H9 (cell line): Measurements from ENCODE around the gene WDR70. TPM values are rescaled to one million over a fixed set of nuclear protein-coding genes. Genes with fewer than 3 reads are reported as not detected.

Source experiments
- DNase-seq: peaks from one replicate; pipeline ENCODE4 v3.0.0-alpha.2; 2017
- H2AFZ ChIP-seq: one replicate; pipeline ENCODE4 v1.6.1; 2013; ENCODE audit warnings: mild to moderate bottlenecking, low read length, control low read depth, moderate library complexity
- H2AK5ac ChIP-seq: 2 replicates; pipeline ENCODE4 v1.6.1; 2013; ENCODE audit warnings: low read length, control low read depth, mixed read lengths; ENCODE audit not compliant: insufficient read length
- H2BK120ac ChIP-seq: one replicate; pipeline ENCODE4 v1.6.1; 2013; ENCODE audit warnings: low read depth, mild to moderate bottlenecking, low read length, control low read depth, inconsistent platforms; ENCODE audit not compliant: poor library complexity, severe bottlenecking
- H2BK12ac ChIP-seq: 2 replicates; pipeline ENCODE4 v1.6.1; 2013; ENCODE audit warnings: low read length, control low read depth, mixed read lengths, low read depth; ENCODE audit not compliant: insufficient read length
- H2BK15ac ChIP-seq: 2 replicates; pipeline ENCODE4 v1.6.1; 2013; ENCODE audit warnings: low read depth, low read length, control low read depth
- H2BK20ac ChIP-seq: one replicate; pipeline ENCODE4 v1.6.1; 2013; ENCODE audit warnings: low read depth, mild to moderate bottlenecking, low read length, control low read depth, inconsistent platforms; ENCODE audit not compliant: poor library complexity, severe bottlenecking
- H2BK5ac ChIP-seq: 2 replicates; pipeline ENCODE4 v1.6.1; 2013; ENCODE audit warnings: low read length, control low read depth, mixed read lengths; ENCODE audit not compliant: insufficient read length
- H3K14ac ChIP-seq: 2 replicates; pipeline ENCODE4 v1.6.1; 2013; ENCODE audit warnings: low read length, control low read depth; ENCODE audit not compliant: insufficient read depth
- H3K18ac ChIP-seq: 2 replicates; pipeline ENCODE4 v1.6.1; 2013; ENCODE audit warnings: low read depth, mild to moderate bottlenecking, mixed read lengths, low read length, control low read depth; ENCODE audit not compliant: insufficient read length
- H3K23ac ChIP-seq: 2 replicates; pipeline ENCODE4 v1.6.1; 2013; ENCODE audit warnings: low read length, control low read depth, mixed read lengths, low read depth; ENCODE audit not compliant: insufficient read length
- H3K23me2 ChIP-seq: 2 replicates; pipeline ENCODE4 v1.6.1; 2013; ENCODE audit warnings: low read depth, mild to moderate bottlenecking, mixed read lengths, low read length, control low read depth; ENCODE audit not compliant: insufficient read length, poor library complexity, severe bottlenecking
- H3K27ac ChIP-seq: 2 replicates; pipeline ENCODE4 v1.5.1; 2013; ENCODE audit warnings: low read length, control low read depth, mixed read lengths, low read depth; ENCODE audit not compliant: insufficient read length
- H3K27me3 ChIP-seq: 2 replicates; pipeline ENCODE4 v1.6.1; 2013; ENCODE audit warnings: low read length, control low read depth, inconsistent platforms; ENCODE audit not compliant: insufficient read depth
- H3K4ac ChIP-seq: 2 replicates; pipeline ENCODE4 v1.6.1; 2013; ENCODE audit warnings: low read depth, mild to moderate bottlenecking, control low read depth, inconsistent platforms, low read length, moderate library complexity
- H3K4me1 ChIP-seq: 2 replicates; pipeline ENCODE4 v1.6.1; 2013; ENCODE audit warnings: low read length, control low read depth, inconsistent platforms; ENCODE audit not compliant: insufficient read depth
- H3K4me2 ChIP-seq: 2 replicates; pipeline ENCODE4 v1.6.1; 2013; ENCODE audit warnings: low read length, control low read depth, mixed read lengths; ENCODE audit not compliant: insufficient read length, insufficient read depth
- H3K56ac ChIP-seq: 2 replicates; pipeline ENCODE4 v1.6.1; 2013; ENCODE audit warnings: low read depth, mild to moderate bottlenecking, mixed read lengths, low read length, control low read depth; ENCODE audit not compliant: insufficient read length
- H3K79me1 ChIP-seq: 2 replicates; pipeline ENCODE4 v1.6.1; 2013; ENCODE audit warnings: low read depth, mild to moderate bottlenecking, moderate library complexity, low read length, control low read depth, inconsistent platforms; ENCODE audit not compliant: insufficient read depth, poor library complexity, severe bottlenecking
- H3K79me2 ChIP-seq: 2 replicates; pipeline ENCODE4 v1.6.1; 2013; ENCODE audit warnings: low read length, control low read depth, inconsistent platforms; ENCODE audit not compliant: insufficient read depth
- H3K9ac ChIP-seq: 2 replicates; pipeline ENCODE4 v1.6.1; 2013; ENCODE audit warnings: low read length, control low read depth, mixed read lengths; ENCODE audit not compliant: insufficient read length; ENCODE audit errors: extremely low read depth
- H3K9me3 ChIP-seq: one replicate; pipeline ENCODE4 v1.6.1; 2013; ENCODE audit warnings: low read depth, low read length, inconsistent platforms; ENCODE audit not compliant: control insufficient read depth
- H3T11ph ChIP-seq: one replicate; pipeline ENCODE4 v1.6.1; 2013; ENCODE audit warnings: mild to moderate bottlenecking, low read length, control low read depth, inconsistent platforms
- H4K20me1 ChIP-seq: one replicate; pipeline ENCODE4 v1.6.1; 2013; ENCODE audit not compliant: control insufficient read depth, insufficient read length, insufficient read depth
- H4K5ac ChIP-seq: 2 replicates; pipeline ENCODE4 v1.6.1; 2013; ENCODE audit warnings: low read depth, mild to moderate bottlenecking, mixed read lengths, low read length, control low read depth; ENCODE audit not compliant: insufficient read length
- H4K8ac ChIP-seq: replicated peaks from 2 replicates; pipeline ENCODE4 v1.6.1; 2013; ENCODE audit warnings: low read length, control low read depth, mixed read lengths, low read depth; ENCODE audit not compliant: insufficient read length
- H4K91ac ChIP-seq: 2 replicates; pipeline ENCODE4 v1.6.1; 2013; ENCODE audit warnings: low read depth, mild to moderate bottlenecking, moderate library complexity, mixed read lengths, low read length, control low read depth; ENCODE audit not compliant: insufficient read length
- H3K27ac Mint-ChIP-seq, 3 experiments: 2 replicates in 2 of 3; 3 replicates in 1 of 3; pipeline ENCODE4 v1.8.0; 2020 to 2021; ENCODE audit warnings: mixed read lengths in 3 of 3, mild to moderate bottlenecking in 1 of 3, moderate library complexity in 1 of 3
- H3K27me3 Mint-ChIP-seq: 2 replicates; pipeline ENCODE4 v1.8.0; 2021; ENCODE audit warnings: low read depth, mild to moderate bottlenecking, moderate library complexity, mixed read lengths
- H3K36me3 Mint-ChIP-seq, 3 experiments: 2 replicates in 2 of 3; 3 replicates in 1 of 3; pipeline ENCODE4 v1.8.0; 2020 to 2021; ENCODE audit warnings: low read depth in 3 of 3, mixed read lengths in 3 of 3; ENCODE audit not compliant: insufficient read depth in 1 of 3
- H3K4me1 Mint-ChIP-seq, 2 experiments: 2 replicates each; pipeline ENCODE4 v1.8.0; 2020; ENCODE audit warnings: mixed read lengths in 2 of 2
- H3K4me3 Mint-ChIP-seq, 2 experiments: 2 replicates in 1 of 2; 3 replicates in 1 of 2; pipeline ENCODE4 v1.8.0; 2020 to 2021; ENCODE audit warnings: mild to moderate bottlenecking in 2 of 2, mixed read lengths in 2 of 2, moderate library complexity in 1 of 2
- H3K9me3 Mint-ChIP-seq, 2 experiments: 2 replicates in 1 of 2; 3 replicates in 1 of 2; pipeline ENCODE4 v1.8.0; 2020; ENCODE audit warnings: mild to moderate bottlenecking in 2 of 2, mixed read lengths in 2 of 2, moderate library complexity in 1 of 2
- WGBS: extraction: QIAGEN DNeasy Blood & Tissue Kit; methylation state at CpG from one replicate; pipeline ENCODE4 v1.1.7; 2013; ENCODE audit warnings: missing lambda C conversion rate, low lambda C conversion rate, mixed read lengths; ENCODE audit not compliant: insufficient read length; ENCODE audit errors: extremely low coverage; 5-methylcytosine and 5-hydroxymethylcytosine counted together
- total RNA-seq: library from RNA; stranded (reverse); gene quantifications from 2 replicates; pipeline ENCODE4 v1.2.1, GENCODE V29; 2021
- TF ChIP-seq, protein P1 (sequence below): fragments of 200-600 bp; sonication (generic); conservative IDR thresholded peaks from 3 replicates; pipeline ENCODE4 v1.8.0; 2021; ENCODE audit warnings: antibody characterized with exemption, mild to moderate bottlenecking

WDR70 gene
- total RNA-seq, 1 experiment from 2014 or later: 38.1 TPM

DNA sequence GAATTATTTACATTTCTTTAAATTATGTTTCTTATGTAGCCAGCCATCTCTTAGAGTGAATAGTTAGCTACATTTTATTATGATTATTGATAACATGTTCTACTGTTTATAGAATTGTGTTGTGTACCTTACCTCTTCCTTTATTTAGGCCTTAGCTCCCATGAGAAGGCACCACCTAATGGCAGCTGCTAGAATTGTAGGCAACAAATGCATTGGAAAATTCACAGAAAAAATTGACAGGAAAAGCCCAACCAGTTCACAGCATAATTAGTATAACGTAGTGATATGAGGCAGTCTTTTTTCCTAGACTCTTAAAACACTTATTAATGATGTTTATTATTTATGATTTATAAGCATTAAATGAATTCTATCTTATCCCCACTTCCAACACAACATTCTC lies 175.8 kb downstream of the WDR70 start:
- no peaks in the 10 kb centered on the region for H4K20me1 ChIP-seq
- no peak overlapping the region for H3K56ac ChIP-seq
- no peak overlapping the region for H4K8ac ChIP-seq
- no peaks in the 10 kb centered on the region for H3K27me3 ChIP-seq
- Mint-ChIP-seq H3K4me1 (peaks cover 0 to 12% of the 10 kb centered on the region in 2 experiments; a peak in 2 of 4 replicates), H3K36me3 (no peaks in the 10 kb centered on the region), H3K27ac (no peak overlapping the region), H3K27me3 (no peaks in the 10 kb centered on the region), H3K4me3 (no peak overlapping the region), H3K9me3 (no peaks in the 10 kb centered on the region)
- H2BK120ac ChIP-seq: no peak overlapping the region
- TF ChIP-seq, protein P1, sequence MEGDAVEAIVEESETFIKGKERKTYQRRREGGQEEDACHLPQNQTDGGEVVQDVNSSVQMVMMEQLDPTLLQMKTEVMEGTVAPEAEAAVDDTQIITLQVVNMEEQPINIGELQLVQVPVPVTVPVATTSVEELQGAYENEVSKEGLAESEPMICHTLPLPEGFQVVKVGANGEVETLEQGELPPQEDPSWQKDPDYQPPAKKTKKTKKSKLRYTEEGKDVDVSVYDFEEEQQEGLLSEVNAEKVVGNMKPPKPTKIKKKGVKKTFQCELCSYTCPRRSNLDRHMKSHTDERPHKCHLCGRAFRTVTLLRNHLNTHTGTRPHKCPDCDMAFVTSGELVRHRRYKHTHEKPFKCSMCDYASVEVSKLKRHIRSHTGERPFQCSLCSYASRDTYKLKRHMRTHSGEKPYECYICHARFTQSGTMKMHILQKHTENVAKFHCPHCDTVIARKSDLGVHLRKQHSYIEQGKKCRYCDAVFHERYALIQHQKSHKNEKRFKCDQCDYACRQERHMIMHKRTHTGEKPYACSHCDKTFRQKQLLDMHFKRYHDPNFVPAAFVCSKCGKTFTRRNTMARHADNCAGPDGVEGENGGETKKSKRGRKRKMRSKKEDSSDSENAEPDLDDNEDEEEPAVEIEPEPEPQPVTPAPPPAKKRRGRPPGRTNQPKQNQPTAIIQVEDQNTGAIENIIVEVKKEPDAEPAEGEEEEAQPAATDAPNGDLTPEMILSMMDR: peak; percentile 82
- DNase-seq: no peak
- no peak overlapping the region for H3K4me2 ChIP-seq
- no peak overlapping the region for H2BK15ac ChIP-seq
- H3K27ac ChIP-seq: no peak overlapping the region
- H3K4me1 ChIP-seq: no peaks in the 10 kb centered on the region; the same call in 1 of the 2 replicates
- H3K79me2 ChIP-seq: no peaks in the 10 kb centered on the region
- no peak overlapping the region for H3K4ac ChIP-seq
- no peak overlapping the region for H2BK5ac ChIP-seq
- no peak overlapping the region for H2AFZ ChIP-seq
- H3K23ac ChIP-seq: no peak overlapping the region
- no peak overlapping the region for H3K14ac ChIP-seq
- no peak overlapping the region for H2BK20ac ChIP-seq
- no peaks in the 10 kb centered on the region for H3K23me2 ChIP-seq
- no peak overlapping the region for H3K9ac ChIP-seq
- no CpG with 5 or more reads among the region's 1 CpG for WGBS
- no peaks in the 10 kb centered on the region for H3K9me3 ChIP-seq
- H4K91ac ChIP-seq: no peak overlapping the region
- no peak overlapping the region for H2BK12ac ChIP-seq
- H3K79me1 ChIP-seq: no peaks in the 10 kb centered on the region
- no peak overlapping the region for H2AK5ac ChIP-seq
- no peak overlapping the region for H4K5ac ChIP-seq
- no peak overlapping the region for H3T11ph ChIP-seq
- H3K18ac ChIP-seq: no peak overlapping the region
